Hematopoietic multipotent progenitor cell treated with erythropoietin and hydrocortisone succinate and interleukin-3 and kit ligand, for 8 days (in vitro differentiated cells): Measurements from ENCODE around the gene HDLBP.

Experiments
- DNase-seq: peaks from one replicate; pipeline ENCODE4 v3.0.0-alpha.2; 2015

Gene HDLBP

DNA sequence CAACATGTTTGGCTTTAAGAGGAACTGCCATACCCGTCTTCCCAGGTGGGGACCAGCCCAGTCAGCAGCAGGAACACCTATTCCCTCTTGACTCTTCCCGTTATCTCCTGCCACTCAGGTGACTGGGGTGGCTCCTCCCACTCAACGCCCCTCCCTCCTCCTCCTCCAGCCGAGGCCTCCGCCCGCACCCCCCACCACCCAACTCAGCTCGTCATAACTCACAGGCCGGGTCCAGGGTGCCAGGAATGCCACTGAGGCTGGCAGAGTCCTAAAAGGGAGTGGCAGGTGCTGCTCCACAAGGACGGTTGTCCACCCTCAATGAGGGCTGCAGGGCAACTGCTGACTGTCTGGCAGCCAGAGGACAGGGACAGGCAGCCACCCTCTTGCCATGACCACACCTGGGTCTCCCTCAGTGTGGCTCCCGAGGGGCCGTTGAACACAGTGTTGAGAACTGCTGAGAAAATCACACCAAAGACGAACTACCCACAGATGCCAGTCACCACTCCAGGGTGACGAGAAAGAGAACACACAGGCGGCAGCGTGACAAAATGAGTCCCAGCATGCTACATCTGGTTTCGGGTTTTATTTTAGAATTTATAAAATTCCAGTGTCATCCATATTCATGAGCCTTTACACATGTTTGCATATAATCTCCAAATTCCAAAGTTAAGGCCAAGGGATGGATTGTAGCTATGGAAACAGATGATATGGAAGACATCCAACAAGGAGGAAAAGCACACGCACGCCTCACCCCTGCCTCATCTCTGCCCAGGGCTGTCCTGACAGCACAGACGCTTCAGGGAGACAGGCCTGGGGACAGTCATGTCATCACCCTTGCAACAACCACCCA lies 88.5 kb downstream of the HDLBP start:
- no peak for DNase-seq

DNA sequence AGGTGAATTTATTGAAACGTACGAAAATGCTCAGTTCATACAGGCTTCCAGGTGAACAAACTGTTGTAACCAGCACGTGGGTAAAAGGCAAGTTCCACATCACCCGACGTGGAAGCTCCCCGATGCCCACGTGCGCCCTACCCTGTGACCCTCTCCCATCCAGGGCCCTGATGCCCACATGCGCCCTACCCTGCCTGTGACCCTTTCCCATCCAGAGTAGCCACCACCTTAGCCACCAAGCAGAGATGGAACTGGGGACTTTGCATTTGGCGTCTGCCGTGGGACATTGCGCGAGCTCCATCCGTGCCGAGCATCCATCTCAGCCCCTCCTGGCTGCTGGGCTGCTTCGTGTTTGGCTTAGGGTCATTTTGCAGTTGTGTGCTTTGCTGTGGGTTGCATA lies 89.5 kb downstream of the HDLBP start:
- DNase-seq: no peak

GRCh38 chr2:241225545-241225944 lies 89.9 kb downstream of the HDLBP start:
- DNase-seq: no peak

DNA sequence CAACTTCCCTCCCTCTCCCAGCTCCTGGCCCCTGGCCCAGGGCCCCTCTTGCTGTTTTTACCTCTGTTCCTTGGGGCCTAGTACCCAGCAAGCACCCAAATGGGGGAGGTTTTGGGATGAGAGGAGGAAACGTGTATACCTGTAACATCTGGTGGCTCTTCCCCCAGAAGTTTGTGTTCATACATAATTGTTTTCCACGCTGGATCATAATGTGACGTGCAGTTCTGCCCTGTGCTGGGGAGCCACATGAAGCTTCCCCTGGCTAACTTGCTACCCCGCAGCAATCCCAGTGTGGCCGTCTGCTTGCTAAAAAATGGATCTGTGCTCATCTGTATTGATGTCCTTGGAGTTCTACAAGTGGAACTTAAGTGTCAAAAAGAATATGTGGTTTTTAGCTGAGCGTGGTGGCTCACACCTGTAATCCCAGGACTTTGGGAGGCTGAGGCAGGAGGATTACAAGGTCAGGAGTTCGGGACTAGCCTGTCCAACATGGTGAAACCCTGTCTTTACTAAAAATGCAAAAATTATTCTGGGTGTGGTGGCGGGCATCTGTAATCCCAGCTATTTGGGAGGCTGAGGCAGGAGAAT lies 90.5 kb downstream of the HDLBP start:
- DNase-seq: no peak

- no peak for DNase-seq
Observed at GRCh38 chr2:241224018-241224850, 91.2 kb downstream of the HDLBP start.

DNA sequence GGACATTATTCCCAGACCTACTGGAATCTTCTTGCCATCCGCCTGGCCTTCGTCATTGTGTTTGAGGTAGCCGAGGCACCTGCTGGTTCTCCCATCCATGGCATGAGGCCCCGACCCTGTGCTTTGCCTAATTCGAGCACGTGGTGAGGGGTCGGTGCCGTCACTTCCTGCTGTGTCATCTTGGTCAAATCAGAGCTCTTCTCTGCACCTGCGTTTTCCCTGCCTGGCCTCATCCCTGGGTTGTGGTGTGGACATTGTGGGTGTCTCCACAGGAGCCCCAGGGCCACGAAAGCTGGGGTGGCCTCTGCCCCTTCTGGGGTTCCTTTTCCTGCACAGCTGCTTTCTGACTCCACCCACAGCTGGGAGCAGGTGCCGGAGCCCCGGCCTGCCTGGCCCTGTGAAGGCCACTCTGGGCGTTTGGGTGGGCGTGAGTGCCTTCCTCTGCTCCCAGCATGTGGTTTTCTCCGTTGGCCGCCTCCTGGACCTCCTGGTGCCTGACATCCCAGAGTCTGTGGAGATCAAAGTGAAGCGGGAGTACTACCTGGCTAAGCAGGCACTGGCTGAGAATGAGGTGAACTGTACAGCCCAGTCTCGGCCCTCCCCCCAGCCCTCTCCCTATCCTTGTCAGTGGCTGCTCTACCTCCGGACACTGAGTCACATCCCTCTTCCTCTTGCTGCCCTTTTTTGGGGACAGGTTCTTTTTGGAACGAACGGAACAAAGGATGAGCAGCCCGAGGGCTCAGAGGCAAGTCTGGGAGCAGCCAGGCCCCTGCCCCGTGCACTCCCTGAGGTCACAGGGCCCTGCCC lies 92.1 kb downstream of the HDLBP start:
- no peak for DNase-seq

DNA sequence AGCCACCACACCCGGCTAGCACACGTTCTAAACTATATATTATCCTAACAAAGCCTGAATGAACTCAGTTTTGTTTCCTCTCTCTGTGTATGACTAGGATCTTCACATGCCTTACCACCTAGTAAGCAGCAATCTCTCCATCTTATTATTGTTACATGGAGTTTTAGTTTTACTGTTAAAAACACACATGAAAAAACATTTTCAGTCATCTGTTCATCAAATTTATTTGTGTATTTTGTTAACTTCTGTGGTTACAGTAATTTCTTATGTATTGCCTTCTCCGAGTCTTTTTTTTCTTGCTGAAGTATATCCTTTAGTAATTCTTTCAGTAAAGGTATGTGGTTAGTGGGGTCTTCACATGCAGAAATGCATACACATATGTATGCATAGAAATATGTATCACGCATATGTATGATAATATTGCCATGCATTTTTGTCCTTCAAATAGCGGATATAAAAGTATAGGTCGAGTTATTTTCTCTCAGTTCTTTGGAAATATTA lies 95.6 kb downstream of the HDLBP start:
- no peak for DNase-seq

DNA sequence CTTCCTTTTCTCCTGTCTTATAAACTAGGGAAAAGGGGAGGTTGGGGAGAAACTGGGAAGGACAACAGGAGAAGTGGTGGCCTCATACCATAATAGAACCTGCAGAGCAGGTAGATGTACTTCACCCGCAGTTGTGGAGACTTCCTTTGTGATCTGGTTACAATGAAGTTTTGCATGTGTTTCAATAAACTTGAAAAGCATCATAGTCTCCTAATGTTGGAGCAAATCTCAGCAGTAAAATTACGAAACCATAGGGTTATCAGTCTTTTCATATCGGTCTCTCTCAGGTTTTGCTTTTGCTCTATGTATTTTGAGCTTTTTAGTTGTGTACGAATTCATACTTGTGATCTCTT lies 96.5 kb downstream of the HDLBP start:
- DNase-seq: no peak

DNA sequence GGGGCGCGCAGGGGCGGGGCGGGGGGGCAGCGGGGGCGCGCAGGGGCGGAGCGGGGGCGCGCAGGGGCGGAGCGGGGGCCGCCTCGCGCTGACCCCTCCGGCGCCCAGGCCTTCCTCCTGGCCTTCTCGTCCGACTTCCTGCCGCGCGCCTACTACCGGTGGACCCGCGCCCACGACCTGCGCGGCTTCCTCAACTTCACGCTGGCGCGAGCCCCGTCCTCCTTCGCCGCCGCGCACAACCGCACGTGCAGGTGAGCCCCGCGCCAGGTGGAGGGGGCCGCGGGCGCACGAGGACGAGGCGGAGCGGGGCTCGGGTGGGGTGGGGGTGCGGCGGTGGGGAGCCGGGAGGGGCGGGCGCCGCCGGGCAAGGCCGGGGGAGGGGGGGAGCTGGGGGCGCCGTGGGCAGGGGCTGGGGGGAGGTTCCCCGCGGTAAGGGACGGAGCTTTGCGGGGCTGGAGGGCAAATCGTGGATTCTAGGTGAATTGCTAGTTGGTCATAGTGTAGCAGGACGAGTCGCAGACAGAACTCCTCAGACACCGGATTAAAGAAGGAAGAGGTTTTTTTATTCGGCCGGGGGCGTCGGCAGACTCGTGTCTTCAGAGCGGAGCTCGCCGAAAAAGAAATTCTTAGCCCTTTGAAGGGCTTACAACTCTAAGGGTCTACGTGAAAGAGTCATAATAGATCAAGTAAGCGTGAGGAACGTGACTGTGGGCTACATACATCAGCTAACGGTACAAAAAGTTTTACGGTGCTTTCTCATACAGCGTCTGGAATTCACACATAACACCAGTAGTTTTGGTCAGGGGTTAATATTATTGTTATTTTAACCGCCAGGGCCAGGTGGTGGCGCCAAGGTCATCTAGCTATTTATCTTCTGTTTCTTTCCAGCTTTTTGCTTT lies 97.1 kb downstream of the HDLBP start:
- DNase-seq: peak; percentile 44

DNA sequence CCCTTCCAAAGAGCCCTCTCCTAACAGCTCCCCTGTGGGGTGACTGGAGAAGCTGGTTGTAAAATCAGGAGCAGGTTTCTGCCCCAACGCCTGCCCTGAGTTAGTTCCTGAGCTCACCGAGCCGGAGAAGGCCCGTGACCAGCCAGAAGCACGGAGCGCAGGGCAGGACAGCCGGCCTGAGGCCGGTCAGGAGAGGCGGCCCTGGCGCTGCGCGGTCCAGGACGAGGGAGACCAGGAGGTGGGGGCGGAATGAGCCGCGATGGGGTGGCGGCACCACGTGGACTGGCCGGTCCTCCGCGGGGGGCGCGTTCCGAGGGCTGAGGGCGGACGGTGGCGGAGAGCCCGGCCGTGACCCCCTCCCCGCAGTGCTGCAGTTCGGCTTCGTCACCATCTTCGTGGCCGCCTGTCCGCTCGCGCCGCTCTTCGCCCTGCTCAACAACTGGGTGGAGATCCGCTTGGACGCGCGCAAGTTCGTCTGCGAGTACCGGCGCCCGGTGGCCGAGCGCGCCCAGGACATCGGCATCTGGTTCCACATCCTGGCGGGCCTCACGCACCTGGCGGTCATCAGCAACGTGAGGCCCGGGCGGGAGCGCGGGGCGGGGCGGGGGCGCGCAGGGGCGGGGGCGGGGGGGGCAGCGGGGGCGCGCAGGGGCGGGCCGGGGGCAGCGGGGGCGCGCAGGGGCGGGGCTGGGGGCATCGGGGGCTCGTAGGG lies 98.0 kb downstream of the HDLBP start:
- peak; percentile 21 for DNase-seq

DNA sequence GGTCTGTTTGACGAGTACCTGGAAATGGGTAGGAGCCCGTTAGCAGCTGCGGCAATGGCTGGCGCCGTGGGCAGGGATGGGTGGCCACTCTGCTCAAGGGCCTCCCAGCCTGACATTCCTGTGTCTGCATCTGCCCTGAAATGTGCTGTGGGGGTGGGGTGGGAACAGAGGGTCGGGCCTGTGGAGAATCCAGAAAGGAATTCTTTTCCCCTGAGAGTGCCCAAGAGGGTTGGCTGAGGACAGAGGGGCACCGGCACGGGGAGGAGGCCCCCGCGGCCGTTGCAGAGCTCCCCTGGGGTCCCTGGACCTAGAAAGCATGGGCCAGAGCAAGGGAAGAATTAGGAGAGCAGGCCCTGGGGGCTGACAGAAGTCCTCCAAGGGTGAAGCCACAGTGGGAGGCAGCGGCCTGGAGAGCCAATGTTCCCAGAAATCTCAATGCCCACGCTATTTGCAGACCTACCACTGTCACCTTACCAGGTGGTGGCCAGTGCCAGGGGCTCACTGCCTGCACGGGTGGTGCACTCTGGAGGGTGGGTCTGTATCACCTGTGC lies 99.2 kb downstream of the HDLBP start:
- no peak for DNase-seq

DNA sequence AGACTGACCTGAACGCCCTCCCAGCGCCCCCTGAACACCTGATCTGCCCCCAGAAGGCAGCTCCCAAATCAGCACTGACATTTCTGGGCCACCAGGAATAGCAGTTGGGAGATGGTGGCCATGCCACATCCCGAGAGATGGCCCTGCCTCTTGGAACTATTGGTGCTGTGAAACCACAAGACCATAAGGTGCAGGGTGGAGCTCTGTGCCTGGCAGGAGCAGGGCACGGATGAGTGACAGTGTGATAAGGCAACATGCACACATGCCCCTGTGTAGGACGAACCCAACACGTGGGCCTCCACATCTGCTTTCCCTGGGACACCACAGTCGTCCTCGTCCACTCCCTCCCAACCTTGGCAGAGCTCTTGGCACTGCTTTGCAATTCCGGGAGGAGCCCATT lies 100.1 kb downstream of the HDLBP start:
- peak; percentile 80 for DNase-seq

GRCh38 chr2:241214766-241215165 lies 100.7 kb downstream of the HDLBP start:
- no peak for DNase-seq

- DNase-seq: no peak
Observed at GRCh38 chr2:241214209-241214608, 101.3 kb downstream of the HDLBP start.

DNA sequence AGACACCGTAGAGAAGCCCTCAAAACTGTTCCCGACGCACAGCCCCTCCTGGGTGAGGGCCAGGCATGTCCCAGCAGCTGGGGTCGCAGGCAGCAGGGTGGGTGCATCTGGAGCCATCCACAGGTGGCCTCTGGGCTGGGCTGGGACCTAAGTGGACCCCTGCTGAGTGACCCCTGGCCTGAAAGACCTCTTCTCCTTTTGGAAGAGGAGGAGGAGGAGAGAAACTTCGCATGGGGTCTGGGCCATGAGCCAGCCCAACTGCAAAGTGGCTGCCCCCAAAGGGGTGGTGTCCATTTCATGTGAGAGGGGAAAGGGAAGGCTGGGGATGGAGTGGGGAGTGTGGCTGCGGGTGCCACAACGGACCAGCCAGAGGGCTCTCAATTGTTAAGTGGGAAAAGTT lies 101.9 kb downstream of the HDLBP start:
- DNase-seq: no peak

DNA sequence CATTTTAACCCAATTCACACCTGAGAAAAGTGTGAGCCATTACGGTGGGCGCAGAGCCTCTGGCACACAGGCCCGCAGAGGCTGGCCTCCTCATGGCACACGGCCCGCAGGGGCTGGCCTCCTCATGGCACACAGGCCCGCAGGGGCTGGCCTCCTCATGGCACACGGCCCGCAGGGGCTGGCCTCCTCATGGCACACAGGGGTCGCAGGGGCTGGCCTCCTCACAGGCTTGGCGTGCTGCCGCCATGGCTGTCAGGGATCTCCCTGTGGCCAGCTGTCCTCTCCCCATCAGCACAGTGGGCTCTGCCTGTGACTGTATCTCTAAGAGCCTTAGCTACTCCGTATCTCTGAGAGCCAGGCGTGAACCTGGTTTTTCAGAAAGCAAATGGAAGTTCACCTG lies 102.4 kb downstream of the HDLBP start:
- DNase-seq: no peak

GRCh38 chr2:241211276-241211675 lies 104.2 kb downstream of the HDLBP start:
- DNase-seq: no peak

- no peak for DNase-seq
Observed at GRCh38 chr2:241209271-241209670, 106.2 kb downstream of the HDLBP start.

GRCh38 chr2:241208058-241208457 lies 107.4 kb downstream of the HDLBP start:
- no peak for DNase-seq

GRCh38 chr2:241207641-241208040 lies 107.8 kb downstream of the HDLBP start:
- DNase-seq: no peak

DNA sequence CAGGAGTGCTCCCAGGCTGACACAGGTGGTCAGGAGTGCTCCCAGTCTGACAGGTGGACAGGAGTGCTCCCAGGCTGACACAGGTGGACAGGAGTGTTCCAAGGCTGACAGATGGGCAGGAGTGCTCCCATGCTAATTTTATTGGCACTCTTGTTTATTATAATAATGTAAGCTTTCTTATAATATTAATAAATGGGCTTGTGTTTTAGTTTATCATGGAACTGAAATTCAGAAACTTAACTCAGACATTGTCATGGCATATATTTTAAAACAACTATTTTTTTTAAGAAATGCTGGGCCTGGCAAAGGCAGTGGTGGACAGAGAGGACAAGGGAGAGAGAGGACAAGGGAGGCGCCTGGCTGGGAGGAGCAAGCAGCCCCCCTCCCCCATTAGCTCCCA lies 108.3 kb downstream of the HDLBP start:
- no peak for DNase-seq
